H1 (cell line): ENCODE results near the gene COL4A2. TPM values are rescaled to one million over a fixed set of nuclear protein-coding genes. Genes with fewer than 3 reads are reported as not detected.

Experiments
- CTCF ChIA-PET: fragments of 300-600 bp; sonication (Branson Sonifier 250); formaldehyde crosslinking; loops from one replicate; lab custom pipeline; 2021; ENCODE audit not compliant: partially characterized antibody; lab: Charles Lee
- POLR2A ChIA-PET: fragments of 300-600 bp; sonication (Branson Sonifier 250); formaldehyde crosslinking; loops from one replicate; lab custom pipeline; 2021; ENCODE audit warnings: inconsistent platforms; ENCODE audit not compliant: partially characterized antibody; lab: Charles Lee
- DNase-seq, 2 experiments: peaks; one replicate each; pipeline versions ENCODE4 v3.0.0 to v3.0.0-alpha.2; 2010 to 2022; ENCODE audit warnings: low spot score in 2 of 2, low read depth in 1 of 2, mixed read lengths in 1 of 2
- FAIRE-seq: peaks from 2 replicates; lab custom pipeline; 2011; peaks lifted over from hg19 to GRCh38; lab: Jason Lieb, UNC
- H2AFZ ChIP-seq: 2 replicates; pipeline ENCODE4 v1.8.1; 2012; ENCODE audit warnings: low read length, inconsistent platforms
- H2AK5ac ChIP-seq: 2 replicates; pipeline ENCODE4 v1.6.1; 2013; ENCODE audit warnings: low read depth, low read length
- H2BK120ac ChIP-seq: replicated peaks from 2 replicates; pipeline ENCODE3; 2013; ENCODE audit warnings: low read depth, low read length, inconsistent platforms
- H2BK12ac ChIP-seq: 2 replicates; pipeline ENCODE4 v1.6.1; 2013; ENCODE audit warnings: low read depth, low read length
- H2BK15ac ChIP-seq: 2 replicates; pipeline ENCODE4 v1.6.1; 2013; ENCODE audit warnings: low read length
- H2BK20ac ChIP-seq: 2 replicates; pipeline ENCODE4 v1.6.1; 2013; ENCODE audit warnings: low read length
- H2BK5ac ChIP-seq: 2 replicates; pipeline ENCODE4 v1.6.1; 2013; ENCODE audit warnings: low read depth, low read length
- H3K14ac ChIP-seq: 2 replicates; pipeline ENCODE4 v1.6.1; 2013; ENCODE audit warnings: inconsistent platforms; ENCODE audit not compliant: insufficient read length
- H3K18ac ChIP-seq: 2 replicates; pipeline ENCODE4 v1.6.1; 2013; ENCODE audit warnings: low read length; ENCODE audit errors: extremely low read depth
- H3K23ac ChIP-seq: 2 replicates; pipeline ENCODE4 v1.6.1; 2013; ENCODE audit warnings: inconsistent platforms; ENCODE audit not compliant: insufficient read length
- H3K23me2 ChIP-seq: 2 replicates; pipeline ENCODE4 v1.6.1; 2013; ENCODE audit warnings: low read depth, low read length
- H3K27ac ChIP-seq: 2 replicates; pipeline ENCODE4 v1.6.1; 2011; ENCODE audit warnings: low read depth, low read length, inconsistent platforms
- H3K27me3 ChIP-seq, 4 experiments: replicated peaks in 1 of 4; 1 replicate in 1 of 4; 2 replicates in 3 of 4; pipeline versions ENCODE4 v1.6.1 to v1.8.1; 2011 to 2013; ENCODE audit warnings: low read length in 3 of 4, mild to moderate bottlenecking in 3 of 4, inconsistent platforms in 2 of 4, mixed read lengths in 2 of 4, moderate library complexity in 1 of 4; ENCODE audit not compliant: control insufficient read depth in 3 of 4, insufficient read depth in 3 of 4; ENCODE audit errors: extremely low read depth in 1 of 4
- H3K36me3 ChIP-seq, 4 experiments: 2 replicates each; pipeline versions ENCODE4 v1.6.1 to v1.8.1; 2011 to 2013; ENCODE audit warnings: mild to moderate bottlenecking in 4 of 4, low read length in 3 of 4, moderate library complexity in 2 of 4, control low read depth in 1 of 4, inconsistent platforms in 1 of 4; ENCODE audit not compliant: insufficient read depth in 4 of 4, control insufficient read depth in 2 of 4
- H3K4ac ChIP-seq: replicated peaks from 2 replicates; pipeline ENCODE3; 2013; ENCODE audit warnings: low read length, low read depth, mixed read lengths, inconsistent platforms; ENCODE audit not compliant: insufficient read length
- H3K4me1 ChIP-seq, 4 experiments: replicated peaks in 1 of 4; 1 replicate in 1 of 4; 2 replicates in 3 of 4; pipeline versions ENCODE4 v1.6.1 to v1.8.1; 2011 to 2013; ENCODE audit warnings: low read length in 3 of 4, inconsistent platforms in 2 of 4, mixed read lengths in 1 of 4; ENCODE audit not compliant: insufficient read depth in 4 of 4, control insufficient read depth in 3 of 4
- H3K4me2 ChIP-seq, 2 experiments: 2 replicates each; pipeline versions ENCODE4 v1.6.1 to v1.8.1; 2011 to 2013; ENCODE audit warnings: low read depth in 2 of 2, low read length in 2 of 2, control low read depth in 1 of 2, inconsistent platforms in 1 of 2, mild to moderate bottlenecking in 1 of 2; ENCODE audit not compliant: insufficient read depth in 1 of 2
- H3K4me3 ChIP-seq, 4 experiments: fragments of 200-600, 300-600 bp in 1 of 4; sonication (generic), shearing (Covaris generic), sonication (Bioruptor Twin) in 1 of 4; 2 replicates each; pipeline versions ENCODE4 v1.5.1 to v1.8.1; 2011 to 2016; ENCODE audit warnings: low read length in 4 of 4, low read depth in 3 of 4, control low read depth in 2 of 4, inconsistent platforms in 2 of 4, mild to moderate bottlenecking in 2 of 4, mixed read lengths in 1 of 4, moderate library complexity in 1 of 4; ENCODE audit not compliant: insufficient read depth in 2 of 4; ENCODE audit errors: extremely low read depth in 1 of 4
- H3K56ac ChIP-seq: replicated peaks from 2 replicates; pipeline ENCODE3; 2013; ENCODE audit warnings: low read depth, mild to moderate bottlenecking, mixed read lengths, low read length, inconsistent platforms; ENCODE audit not compliant: insufficient read length
- H3K79me1 ChIP-seq: 2 replicates; pipeline ENCODE4 v1.6.1; 2013; ENCODE audit warnings: low read depth, low read length, control low read depth
- H3K79me2 ChIP-seq, 2 experiments: 2 replicates each; pipeline versions ENCODE4 v1.6.1 to v1.8.1; 2012 to 2013; ENCODE audit warnings: low read length in 2 of 2, mild to moderate bottlenecking in 2 of 2, inconsistent platforms in 1 of 2; ENCODE audit not compliant: insufficient read depth in 2 of 2, control insufficient read depth in 1 of 2
- H3K9ac ChIP-seq, 4 experiments: replicated peaks in 1 of 4; 1 replicate in 1 of 4; 2 replicates in 3 of 4; pipeline versions ENCODE4 v1.6.1 to v1.8.1; 2011 to 2013; ENCODE audit warnings: low read depth in 3 of 4, low read length in 3 of 4, control low read depth in 2 of 4, mild to moderate bottlenecking in 2 of 4, moderate library complexity in 2 of 4, inconsistent platforms in 1 of 4; ENCODE audit errors: extremely low read depth in 1 of 4
- H3K9me3 ChIP-seq, 2 experiments: 2 replicates each; pipeline versions ENCODE4 v1.6.1 to v1.8.1; 2012 to 2013; ENCODE audit warnings: mild to moderate bottlenecking in 2 of 2, moderate library complexity in 2 of 2, control low read depth in 1 of 2, inconsistent platforms in 1 of 2, low read depth in 1 of 2, low read length in 1 of 2, mixed read lengths in 1 of 2; ENCODE audit not compliant: insufficient read depth in 2 of 2
- H4K20me1 ChIP-seq, 2 experiments: replicated peaks in 1 of 2; 2 replicates each; pipeline versions ENCODE3 to v1.8.1; 2011 to 2013; ENCODE audit warnings: inconsistent platforms in 2 of 2, low read length in 2 of 2, mild to moderate bottlenecking in 1 of 2; ENCODE audit not compliant: insufficient read depth in 2 of 2, control insufficient read depth in 1 of 2
- H4K5ac ChIP-seq: 2 replicates; pipeline ENCODE4 v1.6.1; 2013; ENCODE audit warnings: low read length, low read depth, mixed read lengths, inconsistent platforms; ENCODE audit not compliant: insufficient read length
- H4K8ac ChIP-seq: 2 replicates; pipeline ENCODE4 v1.8.0; 2013; ENCODE audit warnings: mild to moderate bottlenecking, moderate library complexity, low read length, inconsistent platforms; ENCODE audit not compliant: insufficient read depth; ENCODE audit errors: extremely low read depth
- H4K91ac ChIP-seq: replicated peaks from 2 replicates; pipeline ENCODE3; 2013; ENCODE audit warnings: low read length, mixed read lengths, inconsistent platforms; ENCODE audit not compliant: insufficient read length
- YY1 ChIP-seq: IDR thresholded peaks from 2 replicates; pipeline ENCODE4 v1.6.1; 2011; ENCODE audit warnings: low read depth, mild to moderate bottlenecking, low read length
- WGBS, 2 experiments: shearing (Covaris generic) in 1 of 2; methylation state at CpG; one replicate each; pipeline versions ENCODE4 v1.1.6 to v1.1.7; 2013 to 2015; ENCODE audit warnings: low lambda C conversion rate in 2 of 2, mixed read lengths in 2 of 2, inconsistent platforms in 1 of 2, low coverage in 1 of 2, missing lambda C conversion rate in 1 of 2; ENCODE audit not compliant: insufficient replicate concordance in 2 of 2, insufficient coverage in 1 of 2, insufficient read length in 1 of 2; ENCODE audit errors: extremely low coverage in 1 of 2, missing lambda C conversion rate in 1 of 2; 5-methylcytosine and 5-hydroxymethylcytosine counted together
- polyA plus RNA-seq, 7 experiments: library from polyadenylated mRNA; depleted of rRNA in 3 of 7; stranded (reverse) in 5 of 7; unstranded in 2 of 7; fragments of >200 nt in 5 of 7; fragments of 200-250 nt in 2 of 7; gene quantifications; 1 replicate in 5 of 7; 2 replicates in 1 of 7; 4 replicates in 1 of 7; pipeline versions ENCODE4 v1.2.1 to v1.2.3, GENCODE V29; 2011 to 2013; ENCODE audit warnings: missing spikeins in 2 of 7, mixed read lengths in 2 of 7
- total RNA-seq: library from RNA; stranded (reverse); fragmentation: NEBNext Ultra II Directional; extraction: Animal tissue kit (Norgen Biotek cat#: 25700); gene quantifications from 2 replicates; pipeline ENCODE4 v1.2.1, GENCODE V29; 2021

The COL4A2 gene
- total and polyA plus RNA-seq, 2 of the 8 experiments (the other 6 are each of a cell fraction or from before 2014, with no cell fraction given) = 80.4 to 87.3 TPM

- Histone ChIP-seq H4K20me1 (no peaks in the 10 kb centered on the region), H3K9ac (no peak overlapping the region), H3K4me2 (no peak overlapping the region), H3K27me3 (no peaks in the 10 kb centered on the region; a peak in 1 of 7 replicates), H3K23ac (no peak overlapping the region), H4K91ac (no peak overlapping the region), H3K4me1 (no peaks in the 10 kb centered on the region), H3K14ac (no peak overlapping the region), H3K23me2 (no peaks in the 10 kb centered on the region), H2BK20ac (no peak overlapping the region), H3K9me3 (peaks cover 3 to 10% of the 10 kb centered on the region in 2 experiments; a peak in 2 of 4 replicates), H4K8ac (no peak overlapping the region), H3K27ac (no peak overlapping the region), H3K4me3 (no peak overlapping the region), H2AK5ac (no peak overlapping the region), H2BK12ac (no peak overlapping the region), H3K79me2 (no peaks in the 10 kb centered on the region), H3K18ac (no peak overlapping the region), H3K4ac (no peak overlapping the region), H4K5ac (no peak overlapping the region), H3K36me3 (peaks cover 5 to 64% (median 41%) of the 10 kb centered on the region in 4 experiments; a peak in 7 of 8 replicates), H2BK15ac (no peak overlapping the region), H2AFZ (no peak overlapping the region), H3K79me1 (no peaks in the 10 kb centered on the region; the same call in 1 of the 2 replicates), H2BK120ac (no peak overlapping the region), H3K56ac (no peak overlapping the region), H2BK5ac (no peak overlapping the region)
- POLR2A ChIA-PET = interaction anchor here (1.5 kb wide), 1 partner anchor 18 kb away, joined by 4 read pairs; no protein-coding TSS in a partner anchor
- CTCF ChIA-PET = interaction anchor here (0.7 to 1.6 kb wide), 7 partner anchors 11 to 93 kb away, joined by 3 to 7 read pairs (median 4); no protein-coding TSS in a partner anchor
- no peak for FAIRE-seq
- no peak for TF ChIP-seq YY1
- 84% methylated on average over 3 of the region's 3 CpGs; no CpG with 5 or more reads in 1 of the 2 experiments for WGBS, 2 experiments
- no peak for DNase-seq
Observed at GRCh38 chr13:110500341-110500740, 193.3 kb downstream of the COL4A2 start.
